ENCODE measurements around the gene GLRA3. TPM values are rescaled to one million over a fixed set of nuclear protein-coding genes. Genes with fewer than 3 reads are reported as not detected.
"Not testable (repeated sequence)": the region's sequence is repeated elsewhere in the genome, so short reads cannot be mapped to it uniquely, and the experiment has no call there.

Gene GLRA3
- total and polyA plus RNA-seq, 5 donors: not detected

GRCh38 chr4:174713821-174714220 lies 115.2 kb downstream of the GLRA3 start:
- no peaks in the 10 kb centered on the region for H3K4me1 ChIP-seq (ENCODE audit: control insufficient read depth, insufficient read depth, low read length)
- DNase-seq: no peak
- ATAC-seq: no peak
- H3K27me3 ChIP-seq (ENCODE audit: control insufficient read depth, insufficient read depth): no peaks in the 10 kb centered on the region
- no peak overlapping the region for H3K4me3 ChIP-seq (ENCODE audit: low read length)
- H3K27ac ChIP-seq (ENCODE audit: low read length): no peak overlapping the region
- intact Hi-C loops (cut with DNase I): no loop called here
- WGBS: 56% methylated on average over 2 of the region's 2 CpGs
- no peaks in the 10 kb centered on the region for H3K9me3 ChIP-seq (ENCODE audit: control insufficient read depth, low read length)

GRCh38 chr4:174713181-174713580 lies 115.9 kb downstream of the GLRA3 start:
- intact Hi-C loops (cut with DNase I): no loop called here
- ATAC-seq: no peak
- no peaks in the 10 kb centered on the region for H3K9me3 ChIP-seq (ENCODE audit: control insufficient read depth, low read length)

GRCh38 chr4:174709526-174709925 lies 119.5 kb downstream of the GLRA3 start:
- 34% methylated on average over 3 of the region's 3 CpGs for WGBS
- Histone ChIP-seq H3K27ac (ENCODE audit: low read length) (no peak overlapping the region), H3K4me3 (ENCODE audit: low read length) (no peak overlapping the region), H3K9me3 (ENCODE audit: control insufficient read depth, low read length) (no peaks in the 10 kb centered on the region), H3K4me1 (ENCODE audit: control insufficient read depth, insufficient read depth, low read length) (no peaks in the 10 kb centered on the region), H3K27me3 (ENCODE audit: control insufficient read depth, insufficient read depth) (no peaks in the 10 kb centered on the region)
- DNase-seq (no peak), ATAC-seq (no peak)
- intact Hi-C loops (cut with DNase I): no loop called here

More at GRCh38 chr4:174713181-174713580, 115.9 kb downstream of the GLRA3 start:
- WGBS: 61% methylated on average over 2 of the region's 2 CpGs
- Histone ChIP-seq H3K4me1 (ENCODE audit: control insufficient read depth, insufficient read depth, low read length) (no peaks in the 10 kb centered on the region), H3K27ac (ENCODE audit: low read length) (no peak overlapping the region), H3K4me3 (ENCODE audit: low read length) (no peak overlapping the region), H3K27me3 (ENCODE audit: control insufficient read depth, insufficient read depth) (no peaks in the 10 kb centered on the region)
- no peak for DNase-seq

- intact Hi-C loops (cut with DNase I): no loop called here
- DNase-seq (no peak), ATAC-seq (no peak)
- WGBS: 43% methylated on average over 3 of the region's 3 CpGs
- Histone ChIP-seq H3K27ac (ENCODE audit: low read length) (no peak overlapping the region), H3K4me3 (ENCODE audit: low read length) (no peak overlapping the region), H3K27me3 (ENCODE audit: control insufficient read depth, insufficient read depth) (no peaks in the 10 kb centered on the region), H3K9me3 (ENCODE audit: control insufficient read depth, low read length) (no peaks in the 10 kb centered on the region), H3K4me1 (ENCODE audit: control insufficient read depth, insufficient read depth, low read length) (no peaks in the 10 kb centered on the region)
Measured at GRCh38 chr4:174708381-174708780, 120.7 kb downstream of the GLRA3 start.

- no peak overlapping the region for H3K27ac ChIP-seq (ENCODE audit: low read length)
- H3K27me3 ChIP-seq (ENCODE audit: control insufficient read depth, insufficient read depth): no peaks in the 10 kb centered on the region
- WGBS: 61% methylated on average over 2 of the region's 2 CpGs
- H3K9me3 ChIP-seq (ENCODE audit: control insufficient read depth, low read length): no peaks in the 10 kb centered on the region
- intact Hi-C loops (cut with DNase I): no loop called here
- ATAC-seq (no peak), DNase-seq (no peak)
- H3K4me1 ChIP-seq (ENCODE audit: control insufficient read depth, insufficient read depth, low read length): no peaks in the 10 kb centered on the region
- H3K4me3 ChIP-seq (ENCODE audit: low read length): no peak overlapping the region
Measured at GRCh38 chr4:174707902-174708301, 121.1 kb downstream of the GLRA3 start.

- intact Hi-C loops (cut with DNase I): no loop called here
- no peak overlapping the region for H3K27ac ChIP-seq (ENCODE audit: low read length)
- WGBS: 69% methylated on average over 4 of the region's 4 CpGs
- ATAC-seq (no peak), DNase-seq (no peak)
- no peaks in the 10 kb centered on the region for H3K27me3 ChIP-seq (ENCODE audit: control insufficient read depth, insufficient read depth)
- H3K4me3 ChIP-seq (ENCODE audit: low read length): no peak overlapping the region
- no peaks in the 10 kb centered on the region for H3K4me1 ChIP-seq (ENCODE audit: control insufficient read depth, insufficient read depth, low read length)
- no peaks in the 10 kb centered on the region for H3K9me3 ChIP-seq (ENCODE audit: control insufficient read depth, low read length)
Measured at GRCh38 chr4:174707051-174707676, 121.9 kb downstream of the GLRA3 start.

- no peak overlapping the region for H3K4me3 ChIP-seq (ENCODE audit: low read length)
- no peaks in the 10 kb centered on the region for H3K4me1 ChIP-seq (ENCODE audit: control insufficient read depth, insufficient read depth, low read length)
- ATAC-seq (no peak), DNase-seq (no peak)
- intact Hi-C loops (cut with DNase I): no loop called here
- WGBS: 82% methylated on average over 1 of the region's 1 CpG
- H3K27me3 ChIP-seq (ENCODE audit: control insufficient read depth, insufficient read depth): no peaks in the 10 kb centered on the region
- no peaks in the 10 kb centered on the region for H3K9me3 ChIP-seq (ENCODE audit: control insufficient read depth, low read length)
- H3K27ac ChIP-seq (ENCODE audit: low read length): no peak overlapping the region
Measured at GRCh38 chr4:174702979-174703478, 126.0 kb downstream of the GLRA3 start.

GRCh38 chr4:174699654-174700053 lies 129.4 kb downstream of the GLRA3 start:
- H3K4me1 ChIP-seq (ENCODE audit: control insufficient read depth, insufficient read depth, low read length): no peaks in the 10 kb centered on the region
- H3K4me3 ChIP-seq (ENCODE audit: low read length): no peak overlapping the region
- no peak overlapping the region for H3K27ac ChIP-seq (ENCODE audit: low read length)
- no peaks in the 10 kb centered on the region for H3K27me3 ChIP-seq (ENCODE audit: control insufficient read depth, insufficient read depth)
- intact Hi-C loops (cut with DNase I): no loop called here
- DNase-seq: no peak
- H3K9me3 ChIP-seq (ENCODE audit: control insufficient read depth, low read length): no peaks in the 10 kb centered on the region
- no peak for ATAC-seq

- 52% methylated on average over 4 of the region's 4 CpGs for WGBS
- no peak for ATAC-seq
- H3K27ac ChIP-seq (ENCODE audit: low read length): no peak overlapping the region
Measured at GRCh38 chr4:174697896-174698295, 131.2 kb downstream of the GLRA3 start.

GRCh38 chr4:174697202-174697601 lies 131.8 kb downstream of the GLRA3 start:
- H3K27me3 ChIP-seq (ENCODE audit: control insufficient read depth, insufficient read depth): no peaks in the 10 kb centered on the region
- no peak overlapping the region for H3K27ac ChIP-seq (ENCODE audit: low read length)

More at GRCh38 chr4:174697896-174698295, 131.2 kb downstream of the GLRA3 start:
- DNase-seq: peak in 1 of 3 donors; percentile 6
- intact Hi-C loops (cut with DNase I): no loop called here
- Histone ChIP-seq H3K4me1 (ENCODE audit: control insufficient read depth, insufficient read depth, low read length) (no peaks in the 10 kb centered on the region), H3K9me3 (ENCODE audit: control insufficient read depth, low read length) (no peaks in the 10 kb centered on the region), H3K27me3 (ENCODE audit: control insufficient read depth, insufficient read depth) (no peaks in the 10 kb centered on the region), H3K4me3 (ENCODE audit: low read length) (no peak overlapping the region)

GRCh38 chr4:174696657-174697056 lies 132.4 kb downstream of the GLRA3 start:
- Histone ChIP-seq H3K4me1 (ENCODE audit: control insufficient read depth, insufficient read depth, low read length) (no peaks in the 10 kb centered on the region), H3K27me3 (ENCODE audit: control insufficient read depth, insufficient read depth) (no peaks in the 10 kb centered on the region), H3K9me3 (ENCODE audit: control insufficient read depth, low read length) (no peaks in the 10 kb centered on the region), H3K4me3 (ENCODE audit: low read length) (no peak overlapping the region), H3K27ac (ENCODE audit: low read length) (no peak overlapping the region)
- DNase-seq: no peak
- no peak for ATAC-seq
- intact Hi-C loops (cut with DNase I): no loop called here

More at GRCh38 chr4:174697202-174697601, 131.8 kb downstream of the GLRA3 start:
- intact Hi-C loops (cut with DNase I): no loop called here
- no peak overlapping the region for H3K4me3 ChIP-seq (ENCODE audit: low read length)
- H3K4me1 ChIP-seq (ENCODE audit: control insufficient read depth, insufficient read depth, low read length): no peaks in the 10 kb centered on the region
- DNase-seq (no peak), ATAC-seq (peak; percentile 55 to 77)
- no peaks in the 10 kb centered on the region for H3K9me3 ChIP-seq (ENCODE audit: control insufficient read depth, low read length)
- 47% methylated on average over 1 of the region's 1 CpG for WGBS

- H3K27me3 ChIP-seq (ENCODE audit: control insufficient read depth, insufficient read depth); H3K9me3 ChIP-seq (ENCODE audit: control insufficient read depth, low read length); intact Hi-C loops (cut with DNase I); H3K4me1 ChIP-seq (ENCODE audit: control insufficient read depth, insufficient read depth, low read length); ATAC-seq; H3K27ac ChIP-seq (ENCODE audit: low read length); H3K4me3 ChIP-seq (ENCODE audit: low read length): not testable (repeated sequence)
- WGBS: 90% methylated on average over 24 of the region's 24 CpGs
- DNase-seq: peak; percentile 7 to 49 (median 29)
Measured at GRCh38 chr4:174691876-174692275, 137.2 kb downstream of the GLRA3 start.

All from right cardiac atrium (tissue), 5 donors.